Measurements from ENCODE around the gene ZNF578.
"Not testable (repeated sequence)": the region's sequence is repeated elsewhere in the genome, so short reads cannot be mapped to it uniquely, and the experiment has no call there.

The ZNF578 gene

GRCh38 chr19:52524086-52524485 is 70.7 kb downstream of the ZNF578 start:
- Mint-ChIP-seq H3K4me3 (no peak overlapping the region), H3K9me3 (no peaks in the 10 kb centered on the region), H3K27ac (no peak overlapping the region), H3K36me3 (ENCODE audit: insufficient read depth) (peaks cover 13% of the 10 kb centered on the region), H3K27me3 (peaks cover 15 to 24% of the 10 kb centered on the region in 2 donors), H3K4me1 (ENCODE audit: low read depth in 2 of 2) (peaks cover 11 to 14% of the 10 kb centered on the region in 2 donors)
- ATAC-seq (replicated peaks) (no peak), DNase-seq (no peak)

GRCh38 chr19:52527134-52527955 is 74.0 kb downstream of the ZNF578 start, which contains the start of gene ZNF808:
Gene ZNF808, plus strand, starts transcription at chr19:52527668. Its CDS starts 15,617 bp downstream, at chr19:52543285.
- Mint-ChIP-seq H3K9me3 (no peaks in the 10 kb centered on the region), H3K4me1 (ENCODE audit: low read depth in 2 of 2) (peaks cover 17 to 18% of the 10 kb centered on the region in 2 donors), H3K36me3 (ENCODE audit: insufficient read depth) (peaks cover 20% of the 10 kb centered on the region), H3K27ac (peak within 1 kb of the TSS; percentile 97 to 99), H3K4me3 (peak within 1 kb of the TSS; percentile 92 to 95), H3K27me3 (peaks cover 0 to under 1% of the 10 kb centered on the region in 2 donors)
- ATAC-seq (replicated peaks) (peak; percentile 92), DNase-seq (peak; percentile 86 to 89 (median 89))

GRCh38 chr19:52527956-52528351 is 74.6 kb downstream of the ZNF578 start:
- H3K27me3 Mint-ChIP-seq, result no peaks in the 10 kb centered on the region
- H3K4me3 Mint-ChIP-seq, result peak overlapping the region; percentile 92 to 95
- peaks cover 17 to 18% of the 10 kb centered on the region in 2 donors for H3K4me1 Mint-ChIP-seq (ENCODE audit: low read depth in 2 of 2)
- peak overlapping the region; percentile 97 to 99 for H3K27ac Mint-ChIP-seq
- peaks cover 20% of the 10 kb centered on the region for H3K36me3 Mint-ChIP-seq (ENCODE audit: insufficient read depth)
- ATAC-seq (replicated peaks), result peak; percentile 1
- DNase-seq, result peak in 1 of 3 experiments; percentile 2
- no peaks in the 10 kb centered on the region for H3K9me3 Mint-ChIP-seq

GRCh38 chr19:52532480-52532879 is 79.1 kb downstream of the ZNF578 start:
- no peaks in the 10 kb centered on the region for H3K9me3 Mint-ChIP-seq
- H3K4me3 Mint-ChIP-seq, result no peak overlapping the region
- H3K27me3 Mint-ChIP-seq, result no peaks in the 10 kb centered on the region
- no peak for DNase-seq
- peaks cover 27 to 39% of the 10 kb centered on the region in 2 donors for H3K4me1 Mint-ChIP-seq (ENCODE audit: low read depth in 2 of 2)
- H3K27ac Mint-ChIP-seq, result no peak overlapping the region
- H3K36me3 Mint-ChIP-seq (ENCODE audit: insufficient read depth), result peaks cover 33% of the 10 kb centered on the region
- ATAC-seq (replicated peaks), result no peak

GRCh38 chr19:52533901-52534300 is 80.5 kb downstream of the ZNF578 start:
- H3K4me1 Mint-ChIP-seq (ENCODE audit: low read depth in 2 of 2), result peaks cover 22 to 34% of the 10 kb centered on the region in 2 donors
- H3K27me3 Mint-ChIP-seq, result no peaks in the 10 kb centered on the region
- no peaks in the 10 kb centered on the region for H3K9me3 Mint-ChIP-seq
- H3K36me3 Mint-ChIP-seq (ENCODE audit: insufficient read depth), result peaks cover 26% of the 10 kb centered on the region
- peak overlapping the region; percentile 86 for H3K4me3 Mint-ChIP-seq
- DNase-seq (no peak), ATAC-seq (replicated peaks) (no peak)
- no peak overlapping the region for H3K27ac Mint-ChIP-seq

GRCh38 chr19:52535385-52535770 is 82.0 kb downstream of the ZNF578 start:
- Mint-ChIP-seq H3K4me3 (peak overlapping the region; percentile 86), H3K4me1 (ENCODE audit: low read depth in 2 of 2) (peaks cover 24 to 31% of the 10 kb centered on the region in 2 donors), H3K27ac (peak overlapping the region in 1 of 2 donors; percentile 84), H3K36me3 (ENCODE audit: insufficient read depth) (peaks cover 31% of the 10 kb centered on the region)
- peak in 1 of 3 experiments; percentile 2 for DNase-seq
- H3K27me3 Mint-ChIP-seq, H3K9me3 Mint-ChIP-seq: not testable (repeated sequence)
- ATAC-seq (replicated peaks), result peak; percentile 5

- Mint-ChIP-seq H3K9me3 (no peaks in the 10 kb centered on the region), H3K27ac (peak overlapping the region; percentile 75 to 84), H3K4me1 (ENCODE audit: low read depth in 2 of 2) (peaks cover 24 to 35% of the 10 kb centered on the region in 2 donors), H3K27me3 (no peaks in the 10 kb centered on the region), H3K36me3 (ENCODE audit: insufficient read depth) (peaks cover 30% of the 10 kb centered on the region), H3K4me3 (peak overlapping the region; percentile 86)
- DNase-seq, result peak; percentile 83 to 86 (median 84)
- ATAC-seq (replicated peaks), result peak; percentile 92
Measured at GRCh38 chr19:52535771-52536447, 82.6 kb downstream of the ZNF578 start.

GRCh38 chr19:52536448-52536800 is 83.1 kb downstream of the ZNF578 start:
- peak; percentile 61 for ATAC-seq (replicated peaks)

GRCh38 chr19:52538815-52539214 is 85.5 kb downstream of the ZNF578 start:
- not testable (repeated sequence) for H3K27me3 Mint-ChIP-seq; ATAC-seq (replicated peaks); H3K4me3 Mint-ChIP-seq; H3K27ac Mint-ChIP-seq; H3K9me3 Mint-ChIP-seq; DNase-seq
- H3K4me1 Mint-ChIP-seq (ENCODE audit: low read depth in 2 of 2), result peaks cover 40 to 48% of the 10 kb centered on the region in 2 donors
- H3K36me3 Mint-ChIP-seq (ENCODE audit: insufficient read depth), result peaks cover 37% of the 10 kb centered on the region

More at GRCh38 chr19:52536448-52536800, 83.1 kb downstream of the ZNF578 start:
- Mint-ChIP-seq H3K27ac (peak overlapping the region; percentile 75 to 84), H3K36me3 (ENCODE audit: insufficient read depth) (peaks cover 30% of the 10 kb centered on the region), H3K4me3 (peak overlapping the region; percentile 86), H3K9me3 (no peaks in the 10 kb centered on the region), H3K4me1 (ENCODE audit: low read depth in 2 of 2) (peaks cover 24 to 35% of the 10 kb centered on the region in 2 donors), H3K27me3 (no peaks in the 10 kb centered on the region)
- peak; percentile 36 to 46 (median 43) for DNase-seq

GRCh38 chr19:52541176-52541575 is 87.8 kb downstream of the ZNF578 start:
- not testable (repeated sequence) for H3K9me3 Mint-ChIP-seq; H3K27ac Mint-ChIP-seq; ATAC-seq (replicated peaks); H3K4me3 Mint-ChIP-seq; H3K27me3 Mint-ChIP-seq; DNase-seq
- Mint-ChIP-seq H3K36me3 (ENCODE audit: insufficient read depth) (peaks cover 30% of the 10 kb centered on the region), H3K4me1 (ENCODE audit: low read depth in 2 of 2) (peaks cover 37 to 40% of the 10 kb centered on the region in 2 donors)

GRCh38 chr19:52541608-52542007 is 88.3 kb downstream of the ZNF578 start:
- Mint-ChIP-seq H3K27me3 (no peaks in the 10 kb centered on the region), H3K4me1 (ENCODE audit: low read depth in 2 of 2) (peaks cover 33 to 35% of the 10 kb centered on the region in 2 donors), H3K4me3 (no peak overlapping the region), H3K9me3 (no peaks in the 10 kb centered on the region), H3K27ac (no peak overlapping the region), H3K36me3 (ENCODE audit: insufficient read depth) (peaks cover 30% of the 10 kb centered on the region)
- DNase-seq, result no peak
- ATAC-seq (replicated peaks), result no peak

- H3K4me3 Mint-ChIP-seq, result peak overlapping the region; percentile 80 to 87
- H3K9me3 Mint-ChIP-seq, DNase-seq, H3K27me3 Mint-ChIP-seq: not testable (repeated sequence)
- peak overlapping the region; percentile 38 to 91 for H3K27ac Mint-ChIP-seq
- peaks cover 26 to 27% of the 10 kb centered on the region in 2 donors for H3K4me1 Mint-ChIP-seq (ENCODE audit: low read depth in 2 of 2)
- ATAC-seq (replicated peaks), result peak; percentile 11
- H3K36me3 Mint-ChIP-seq (ENCODE audit: insufficient read depth), result peaks cover 39% of the 10 kb centered on the region
Measured at GRCh38 chr19:52542541-52542940, 89.2 kb downstream of the ZNF578 start.

- peaks cover 45% of the 10 kb centered on the region for H3K36me3 Mint-ChIP-seq (ENCODE audit: insufficient read depth)
- H3K9me3 Mint-ChIP-seq, result no peaks in the 10 kb centered on the region
- DNase-seq (peak; percentile 27 to 36 (median 31)), ATAC-seq (replicated peaks) (peak; percentile 97)
- peaks cover 26 to 27% of the 10 kb centered on the region in 2 donors for H3K4me1 Mint-ChIP-seq (ENCODE audit: low read depth in 2 of 2)
- peak overlapping the region; percentile 80 to 87 for H3K4me3 Mint-ChIP-seq
- no peaks in the 10 kb centered on the region for H3K27me3 Mint-ChIP-seq
- peak overlapping the region; percentile 38 to 91 for H3K27ac Mint-ChIP-seq
Measured at GRCh38 chr19:52542984-52543664, 89.8 kb downstream of the ZNF578 start.

All from effector memory CD8-positive, alpha-beta T cell (primary cell).